T-helper 17 cell (primary cell): ENCODE data around the gene ECI1. TPM values are rescaled to one million over a fixed set of nuclear protein-coding genes. Genes with fewer than 3 reads are reported as not detected.

ENCODE experiments used
- ATAC-seq: fragments of 150-1000 bp; cut with Tn5 transposase; 2 replicates; pipeline ENCODE4 v1.10.0; 2021; ENCODE audit warnings: mild to moderate bottlenecking, moderate library complexity
- DNase-seq, 3 donors: peaks; one replicate each; pipeline versions ENCODE4 v3.0.0 to v3.0.0-alpha.2; 2020 to 2021
- H3K9me3 ChIP-seq: one replicate; pipeline ENCODE4 v1.7.0; 2013; ENCODE audit warnings: low read length, mild to moderate bottlenecking; ENCODE audit not compliant: control insufficient read depth, poor library complexity, severe bottlenecking
- H3K27ac Mint-ChIP-seq: one replicate; pipeline ENCODE4 v1.8.0; 2022; ENCODE audit warnings: mild to moderate bottlenecking, moderate library complexity, mixed read lengths
- H3K27me3 Mint-ChIP-seq: one replicate; pipeline ENCODE4 v1.8.0; 2022; ENCODE audit warnings: mixed read lengths
- H3K36me3 Mint-ChIP-seq: one replicate; pipeline ENCODE4 v1.8.0; 2022; ENCODE audit warnings: low read depth, mixed read lengths
- H3K4me1 Mint-ChIP-seq: one replicate; pipeline ENCODE4 v1.8.0; 2022; ENCODE audit warnings: mild to moderate bottlenecking, mixed read lengths
- H3K4me3 Mint-ChIP-seq: one replicate; pipeline ENCODE4 v1.8.0; 2022; ENCODE audit warnings: mild to moderate bottlenecking, moderate library complexity, mixed read lengths
- total RNA-seq, 4 donors: library from RNA in 2 of 4; stranded (reverse) in 2 of 4; gene quantifications; one replicate each; pipeline ENCODE4 v1.2.3 and lab custom pipeline; 2022 to 2026

Gene ECI1
- total RNA-seq, result 10 to 100 TPM; 15.2 TPM
- 9.4 to 20.0 reads per million in 2 donors for total RNA-seq (lab: John Stamatoyannopoulos, UW)

- peak; percentile 80 for ATAC-seq
- peaks cover 3% of the 10 kb centered on the region for H3K4me1 Mint-ChIP-seq
- no peaks in the 10 kb centered on the region for H3K27me3 Mint-ChIP-seq
- DNase-seq, result peak; percentile 58 to 72 (median 71)
- no peaks in the 10 kb centered on the region for H3K9me3 ChIP-seq
- peak within 1 kb of the TSS; percentile 93 for H3K4me3 Mint-ChIP-seq
- H3K36me3 Mint-ChIP-seq, result peaks cover under 1% of the 10 kb centered on the region
- H3K27ac Mint-ChIP-seq, result peak within 1 kb of the TSS; percentile 93
Observed at GRCh38 chr16:2251296-2252111, at the start of gene ECI1. Gene ECI1 (minus strand): TSS chr16:2251587. CDS start chr16:2251566, 21 bp downstream.

- Mint-ChIP-seq H3K36me3 (no peaks in the 10 kb centered on the region), H3K4me3 (no peak overlapping the region), H3K27ac (no peak overlapping the region)
Observed at GRCh38 chr16:2299915-2300192, 48.5 kb upstream of the ECI1 start.

GRCh38 chr16:2299121-2299914 lies 47.9 kb upstream of the ECI1 start:
- no peak for DNase-seq
- Mint-ChIP-seq H3K27me3 (no peaks in the 10 kb centered on the region), H3K4me3 (no peak overlapping the region), H3K27ac (no peak overlapping the region), H3K36me3 (no peaks in the 10 kb centered on the region), H3K4me1 (no peaks in the 10 kb centered on the region)
- H3K9me3 ChIP-seq, result no peaks in the 10 kb centered on the region
- ATAC-seq, result no peak

More at GRCh38 chr16:2299915-2300192, 48.5 kb upstream of the ECI1 start:
- no peaks in the 10 kb centered on the region for H3K4me1 Mint-ChIP-seq
- DNase-seq, result no peak
- H3K9me3 ChIP-seq, result no peaks in the 10 kb centered on the region
- no peaks in the 10 kb centered on the region for H3K27me3 Mint-ChIP-seq
- ATAC-seq, result no peak

GRCh38 chr16:2298621-2299020 lies 47.2 kb upstream of the ECI1 start:
- H3K27ac Mint-ChIP-seq, result no peak overlapping the region
- no peaks in the 10 kb centered on the region for H3K9me3 ChIP-seq
- no peaks in the 10 kb centered on the region for H3K27me3 Mint-ChIP-seq
- no peak for ATAC-seq
- no peaks in the 10 kb centered on the region for H3K4me1 Mint-ChIP-seq
- no peaks in the 10 kb centered on the region for H3K36me3 Mint-ChIP-seq
- H3K4me3 Mint-ChIP-seq, result no peak overlapping the region
- DNase-seq, result no peak

GRCh38 chr16:2297506-2297860 lies 46.1 kb upstream of the ECI1 start:
- H3K4me3 Mint-ChIP-seq, result no peak overlapping the region
- no peaks in the 10 kb centered on the region for H3K27me3 Mint-ChIP-seq
- H3K4me1 Mint-ChIP-seq, result no peaks in the 10 kb centered on the region
- DNase-seq, result no peak
- no peaks in the 10 kb centered on the region for H3K36me3 Mint-ChIP-seq
- no peak for ATAC-seq
- no peak overlapping the region for H3K27ac Mint-ChIP-seq
- no peaks in the 10 kb centered on the region for H3K9me3 ChIP-seq

- ATAC-seq, result no peak
Observed at GRCh38 chr16:2296661-2297505, 45.5 kb upstream of the ECI1 start.

GRCh38 chr16:2295056-2295798 lies 43.8 kb upstream of the ECI1 start:
- no peak for DNase-seq

More at GRCh38 chr16:2296661-2297505, 45.5 kb upstream of the ECI1 start:
- H3K9me3 ChIP-seq, result no peaks in the 10 kb centered on the region
- no peak for DNase-seq
- Mint-ChIP-seq H3K27ac (no peak overlapping the region), H3K4me1 (no peaks in the 10 kb centered on the region), H3K36me3 (no peaks in the 10 kb centered on the region), H3K27me3 (no peaks in the 10 kb centered on the region), H3K4me3 (no peak overlapping the region)

GRCh38 chr16:2292221-2292620 lies 40.8 kb upstream of the ECI1 start:
- H3K4me3 Mint-ChIP-seq, result no peak overlapping the region
- no peaks in the 10 kb centered on the region for H3K9me3 ChIP-seq
- H3K4me1 Mint-ChIP-seq, result no peaks in the 10 kb centered on the region
- peaks cover 2% of the 10 kb centered on the region for H3K36me3 Mint-ChIP-seq
- H3K27me3 Mint-ChIP-seq, result no peaks in the 10 kb centered on the region
- H3K27ac Mint-ChIP-seq, result no peak overlapping the region
- ATAC-seq, result no peak
- DNase-seq, result no peak

More at GRCh38 chr16:2295056-2295798, 43.8 kb upstream of the ECI1 start:
- no peaks in the 10 kb centered on the region for H3K27me3 Mint-ChIP-seq
- H3K27ac Mint-ChIP-seq, result no peak overlapping the region
- peaks cover under 1% of the 10 kb centered on the region for H3K36me3 Mint-ChIP-seq
- H3K4me3 Mint-ChIP-seq, result no peak overlapping the region
- no peaks in the 10 kb centered on the region for H3K9me3 ChIP-seq
- no peak for ATAC-seq
- H3K4me1 Mint-ChIP-seq, result no peaks in the 10 kb centered on the region

- H3K4me3 Mint-ChIP-seq, result no peak overlapping the region
- ATAC-seq (no peak), DNase-seq (no peak)
- H3K36me3 Mint-ChIP-seq, result peaks cover 4% of the 10 kb centered on the region
- H3K27me3 Mint-ChIP-seq, result no peaks in the 10 kb centered on the region
- H3K9me3 ChIP-seq, result no peaks in the 10 kb centered on the region
- H3K27ac Mint-ChIP-seq, result no peak overlapping the region
- no peaks in the 10 kb centered on the region for H3K4me1 Mint-ChIP-seq
Observed at GRCh38 chr16:2289282-2289681, 37.9 kb upstream of the ECI1 start.

GRCh38 chr16:2288726-2289125 lies 37.3 kb upstream of the ECI1 start:
- DNase-seq (no peak), ATAC-seq (no peak)
- H3K27me3 Mint-ChIP-seq, result no peaks in the 10 kb centered on the region
- H3K9me3 ChIP-seq, result no peaks in the 10 kb centered on the region
- H3K36me3 Mint-ChIP-seq, result peaks cover 6% of the 10 kb centered on the region
- no peak overlapping the region for H3K27ac Mint-ChIP-seq
- no peaks in the 10 kb centered on the region for H3K4me1 Mint-ChIP-seq
- H3K4me3 Mint-ChIP-seq, result no peak overlapping the region

- no peaks in the 10 kb centered on the region for H3K4me1 Mint-ChIP-seq
- no peak overlapping the region for H3K27ac Mint-ChIP-seq
- no peaks in the 10 kb centered on the region for H3K9me3 ChIP-seq
- peaks cover 8% of the 10 kb centered on the region for H3K36me3 Mint-ChIP-seq
- no peak for ATAC-seq
- no peaks in the 10 kb centered on the region for H3K27me3 Mint-ChIP-seq
- H3K4me3 Mint-ChIP-seq, result no peak overlapping the region
- DNase-seq, result no peak
Observed at GRCh38 chr16:2287916-2288547, 36.6 kb upstream of the ECI1 start.

GRCh38 chr16:2286550-2286949 lies 35.2 kb upstream of the ECI1 start:
- Mint-ChIP-seq H3K4me1 (no peaks in the 10 kb centered on the region), H3K27ac (no peak overlapping the region)
- ATAC-seq, result no peak

More at GRCh38 chr16:2286550-2286949, 35.2 kb upstream of the ECI1 start:
- H3K27me3 Mint-ChIP-seq, result no peaks in the 10 kb centered on the region
- H3K4me3 Mint-ChIP-seq, result no peak overlapping the region
- H3K9me3 ChIP-seq, result no peaks in the 10 kb centered on the region
- peaks cover 8% of the 10 kb centered on the region for H3K36me3 Mint-ChIP-seq
- no peak for DNase-seq
